HL-60 (cell line): ENCODE results near the gene TUBD1.

Experiments used
- DNase-seq, 2 experiments: peaks; one replicate each; pipeline ENCODE4 v3.0.0-alpha.2; 2010 to 2020; ENCODE audit warnings: low read depth in 1 of 2, low spot score in 1 of 2
- H3K27ac ChIP-seq: fragments of 250-450 bp; sonication (Bioruptor Pico); replicated peaks from 2 replicates; pipeline ENCODE4 v1.5.1; 2020; ENCODE audit warnings: mild to moderate bottlenecking, moderate library complexity
- H3K27me3 ChIP-seq: fragments of 250-450 bp; sonication (Bioruptor Pico); 2 replicates; pipeline ENCODE4 v1.5.1; 2021; ENCODE audit warnings: mild to moderate bottlenecking, moderate library complexity; ENCODE audit not compliant: insufficient read depth, poor library complexity, severe bottlenecking
- H3K4me3 ChIP-seq: replicated peaks from 2 replicates; pipeline ENCODE4 v1.5.1; 2011; ENCODE audit warnings: mild to moderate bottlenecking, control low read depth, low read length; ENCODE audit not compliant: insufficient read depth
- CTCF ChIP-seq: IDR thresholded peaks from one replicate; pipeline ENCODE4 v1.5.1; 2011; ENCODE audit warnings: low read length, control low read depth, inconsistent platforms; ENCODE audit not compliant: insufficient read depth
- GABPA ChIP-seq: IDR thresholded peaks from 2 replicates; pipeline ENCODE4 v1.6.1; 2012; ENCODE audit warnings: low read depth
- POLR2AphosphoS5 ChIP-seq: IDR thresholded peaks from 2 replicates; pipeline ENCODE4 v1.6.1; 2012; ENCODE audit warnings: low read depth
- REST ChIP-seq: IDR thresholded peaks from 2 replicates; pipeline ENCODE4 v1.6.1; 2012; ENCODE audit warnings: low read depth; ENCODE audit not compliant: insufficient replicate concordance
- SPI1 ChIP-seq: IDR thresholded peaks from 2 replicates; pipeline ENCODE4 v1.6.1; 2012; ENCODE audit warnings: low read depth, mild to moderate bottlenecking, borderline replicate concordance

The TUBD1 gene

GRCh38 chr17:59837308-59838051 is 55.3 kb downstream of the TUBD1 start:
- Histone ChIP-seq H3K4me3 (peak overlapping the region; percentile 53), H3K27me3 (no peaks in the 10 kb centered on the region), H3K27ac (peak overlapping the region; percentile 82)
- DNase-seq: peak; percentile 88 to 95
- TF ChIP-seq SPI1: peak; percentile 43; the same call in 1 of the 2 replicates
- no peak for TF ChIP-seq CTCF
- 0 out of 2 replicates have a peak, but pooled peaks have one; percentile 22 for TF ChIP-seq POLR2AphosphoS5
- no peak for TF ChIP-seq GABPA
- no peak for TF ChIP-seq REST

- no peak for DNase-seq
- no peak overlapping the region for H3K27ac ChIP-seq
- no peaks in the 10 kb centered on the region for H3K27me3 ChIP-seq
- H3K4me3 ChIP-seq: no peak overlapping the region
- no peak for TF ChIP-seq SPI1
- no peak for TF ChIP-seq GABPA
- TF ChIP-seq POLR2AphosphoS5: no peak
- no peak for TF ChIP-seq REST
- TF ChIP-seq CTCF: no peak
These were observed 59.8 kb downstream of the TUBD1 start for GRCh38 chr17:59832883-59833379.

- H3K4me3 ChIP-seq: no peak overlapping the region
- no peak overlapping the region for H3K27ac ChIP-seq
- TF ChIP-seq REST (no peak), CTCF (no peak), SPI1 (no peak), GABPA (no peak), POLR2AphosphoS5 (no peak)
- no peak for DNase-seq
- H3K27me3 ChIP-seq: no peaks in the 10 kb centered on the region
These were observed 61.8 kb downstream of the TUBD1 start for GRCh38 chr17:59830846-59831486.
